GM12878 (cell line): ENCODE data around the gene SNX32. TPM values are rescaled to one million over a fixed set of nuclear protein-coding genes. Genes with fewer than 3 reads are reported as not detected.

Source experiments
- ATAC-seq: fragments of 200-7000 bp; cut with Tn5 transposase; 3 replicates; pipeline ENCODE4 v1.9.1; 2020; ENCODE audit warnings: mild to moderate bottlenecking, moderate library complexity
- BruUV-seq: library from RNA; stranded (reverse); fragments of 400-500 nt; replicated peaks from 2 replicates; lab custom pipeline; 2021; lab: Mats Ljungman, UMichigan
- CTCF ChIA-PET: fragments of 300-600 bp; sonication (Branson Sonifier 250); formaldehyde crosslinking; extraction: SDS; loops from one replicate; lab custom pipeline; 2021; ENCODE audit warnings: inconsistent platforms; lab: Yijun Ruan, JAX
- POLR2A ChIA-PET: fragments of 350-600 bp; formaldehyde crosslinking; extraction: SDS; loops from one replicate; lab custom pipeline; 2021; ENCODE audit warnings: inconsistent platforms; lab: Charles Lee
- RAD21 ChIA-PET: fragments of 300-600 bp; sonication (Branson Sonifier 250); formaldehyde crosslinking; loops from one replicate; lab custom pipeline; 2023; ENCODE audit warnings: antibody characterized with exemption; ENCODE audit not compliant: unreplicated experiment; lab: Charles Lee
- SMC1A ChIA-PET: fragments of 300-600 bp; sonication (Branson Sonifier 250); formaldehyde crosslinking; loops from one replicate; lab custom pipeline; 2023; ENCODE audit not compliant: unreplicated experiment, uncharacterized antibody; lab: Charles Lee
- DNase-seq: peaks from one replicate; pipeline ENCODE4 v3.0.0-alpha.2; 2011; ENCODE audit warnings: low read depth, low spot score
- FAIRE-seq: peaks from 3 replicates; lab custom pipeline; 2011; peaks lifted over from hg19 to GRCh38; lab: Jason Lieb, UNC
- H2AFZ ChIP-seq: 2 replicates; pipeline ENCODE4 v1.6.0; 2011; ENCODE audit warnings: low read depth, low read length, control low read depth; ENCODE audit not compliant: control insufficient read depth
- H3K27ac ChIP-seq: 2 replicates; pipeline ENCODE4 v1.5.1; 2011; ENCODE audit warnings: control low read depth; ENCODE audit not compliant: control insufficient read depth, insufficient read depth
- H3K27me3 ChIP-seq, 2 experiments: replicated peaks in 1 of 2; 2 replicates each; pipeline versions ENCODE4 v1.6.0 to v1.6.1; 2011; ENCODE audit warnings: low read length in 1 of 2; ENCODE audit not compliant: control insufficient read depth in 2 of 2, insufficient read depth in 2 of 2
- H3K36me3 ChIP-seq, 2 experiments: 2 replicates each; pipeline ENCODE4 v1.5.1; 2011; ENCODE audit warnings: low read length in 1 of 2; ENCODE audit not compliant: control insufficient read depth in 2 of 2, insufficient read depth in 2 of 2
- H3K4me1 ChIP-seq: 2 replicates; pipeline ENCODE4 v1.6.1; 2011; ENCODE audit warnings: mild to moderate bottlenecking, low read length, moderate library complexity, mixed read lengths; ENCODE audit not compliant: control insufficient read depth, insufficient read depth
- H3K4me2 ChIP-seq: 2 replicates; pipeline ENCODE4 v1.6.0; 2011; ENCODE audit warnings: control low read depth; ENCODE audit not compliant: control insufficient read depth, insufficient read depth
- H3K4me3 ChIP-seq: fragments of 200-600 bp; sonication (generic); 2 replicates; pipeline ENCODE4 v1.5.1; 2016
- H3K79me2 ChIP-seq: 2 replicates; pipeline ENCODE4 v1.6.0; 2011; ENCODE audit warnings: low read length; ENCODE audit not compliant: control insufficient read depth, insufficient read depth
- H3K9ac ChIP-seq: 2 replicates; pipeline ENCODE4 v1.8.0; 2011; ENCODE audit warnings: low read length, control low read depth, mixed read lengths; ENCODE audit not compliant: control insufficient read depth, insufficient read depth
- H3K9me3 ChIP-seq: replicated peaks from 3 replicates; pipeline ENCODE4 v1.5.1; 2011; ENCODE audit warnings: mild to moderate bottlenecking, low read length; ENCODE audit not compliant: control insufficient read depth, insufficient read depth
- H4K20me1 ChIP-seq: 2 replicates; pipeline ENCODE4 v1.6.0; 2011; ENCODE audit not compliant: control insufficient read depth, insufficient read depth
- NFIC ChIP-seq: IDR thresholded peaks from 2 replicates; pipeline ENCODE4 v1.6.1; 2012; ENCODE audit warnings: low read depth, mild to moderate bottlenecking, inconsistent platforms, low read length, moderate library complexity
- ZBED1 ChIP-seq: IDR thresholded peaks from 2 replicates; pipeline ENCODE4 v1.6.1; 2016; ENCODE audit warnings: borderline replicate concordance
- WGBS: methylation state at CpG from one replicate; pipeline ENCODE4 v1.1.6; 2016; ENCODE audit warnings: low lambda C conversion rate; ENCODE audit not compliant: insufficient replicate concordance, insufficient coverage; ENCODE audit errors: missing lambda C conversion rate; 5-methylcytosine and 5-hydroxymethylcytosine counted together
- in situ Hi-C: fragments of 300-500 bp; cut with MboI; formaldehyde crosslinking; loops from 9 replicates; pipeline ENCODE4 v1.14.3; 2018; ENCODE audit warnings: mixed read lengths
- intact Hi-C: fragments of 100-400 bp; cut with micrococcal nuclease; formaldehyde crosslinking; loops from one replicate; pipeline ENCODE4 v1.14.2; 2022; ENCODE audit not compliant: unreplicated experiment
- polyA plus RNA-seq, 11 experiments: library from polyadenylated mRNA; depleted of rRNA in 4 of 11; unstranded in 6 of 11; stranded (reverse) in 5 of 11; fragments of >200 nt; fragmentation: Nextera tagmentation in 4 of 11; fragmentation: Illumina TruSeq in 1 of 11; extraction: Ambion mirVana in 4 of 11; extraction: Trizol in 1 of 11; gene quantifications; 1 replicate in 1 of 11; 2 replicates in 10 of 11; pipeline versions ENCODE4 v1.2.1 to v1.2.3, GENCODE V29; 2011 to 2016; ENCODE audit warnings: inconsistent platforms in 2 of 11, missing spikeins in 2 of 11, low read depth in 1 of 11
- total RNA-seq, 4 experiments: library from RNA; depleted of rRNA in 3 of 4; stranded (reverse); fragments of >200 nt in 3 of 4; fragmentation: Illumina TruSeq in 1 of 4; extraction: Trizol in 1 of 4; gene quantifications; 2 replicates each; pipeline versions ENCODE4 v1.2.1 to v1.2.3, GENCODE V29; 2013 to 2021

Gene SNX32
- total and polyA plus RNA-seq, 10 of the 15 experiments (the other 5 are each of a cell fraction or from before 2014, with no cell fraction given) = 0.04 to 1.5 (median 0.11) TPM; not detected in 1

- peaks cover 9% of the 10 kb centered on the region for H3K79me2 ChIP-seq
- CTCF ChIA-PET = no interaction called here
- no peaks in the 10 kb centered on the region for H3K4me1 ChIP-seq
- in situ Hi-C loops = no loop called here
- no peaks in the 10 kb centered on the region for H3K36me3 ChIP-seq
- no peaks in the 10 kb centered on the region; a peak in 1 of 4 replicates for H3K27me3 ChIP-seq
- no peak overlapping the region for H3K9ac ChIP-seq
- intact Hi-C loops = no loop called here
- H3K9me3 ChIP-seq = no peaks in the 10 kb centered on the region
- H3K4me3 ChIP-seq = no peak overlapping the region
- WGBS = 22% methylated on average over 5 of the region's 5 CpGs
- H2AFZ ChIP-seq = no peak overlapping the region
- H4K20me1 ChIP-seq = no peaks in the 10 kb centered on the region
- no peak for DNase-seq
- TF ChIP-seq ZBED1 = no peak
- no peak for TF ChIP-seq NFIC
- TF ChIP-seq, all 136 proteins: peak for 0
- FAIRE-seq = no peak
- RAD21 ChIA-PET = no interaction called here
- Histone ChIP-seq H3K27ac (no peak overlapping the region), H3K4me2 (no peak overlapping the region)
- no TSS peak for BruUV-seq
- no peak for ATAC-seq
- SMC1A ChIA-PET = interaction anchor here (0.6 to 5.6 kb wide), 2 partner anchors 10 to 14 kb away, joined by 3 to 47 read pairs; partner anchors contain the start of genes CCDC85B and FIBP
- POLR2A ChIA-PET = interaction anchor here (2.4 to 4.9 kb wide), 2 partner anchors 12 to 18 kb away, joined by 5 to 67 read pairs; partner anchors contain the start of genes CCDC85B and FIBP
Measured at GRCh38 chr11:65903068-65903481, 69.3 kb downstream of the SNX32 start.

Other genes with a start within 250 kb of the SNX32 start
Only the 7 nearest of the 27 such genes appear.
- 7.0 and 9.1 TPM in 2 replicates for gene AP5B1, start 53.0 kb upstream of the SNX32 start, total RNA-seq (2014; rRNA removed)
- gene AP5B1, start 53.0 kb upstream of the SNX32 start, total RNA-seq (2014; rRNA removed; fragmentation: Illumina TruSeq; extraction: Trizol) = 2.3 and 2.7 TPM in 2 replicates
- 12.2 and 13.1 TPM in 2 replicates for gene AP5B1, start 53.0 kb upstream of the SNX32 start, total RNA-seq (2021)
- gene AP5B1, start 53.0 kb upstream of the SNX32 start, polyA plus RNA-seq (2011; rRNA removed) = 3.0 and 4.7 TPM in 2 replicates
- gene AP5B1, start 53.0 kb upstream of the SNX32 start, polyA plus RNA-seq (2014; fragmentation: Illumina TruSeq; extraction: Trizol) = 1.4 and 1.9 TPM in 2 replicates
- gene AP5B1, start 53.0 kb upstream of the SNX32 start, polyA plus RNA-seq (2014; fragmentation: Nextera tagmentation; extraction: Ambion mirVana) = under 1 TPM; 0.47 to 0.55 TPM
- gene AP5B1, start 53.0 kb upstream of the SNX32 start, polyA plus RNA-seq (2014; rRNA removed) = 7.6 and 8.2 TPM in 2 replicates
- gene AP5B1, start 53.0 kb upstream of the SNX32 start, polyA plus RNA-seq (2016; fragmentation: Nextera tagmentation; extraction: Ambion mirVana) = 1 to 10 TPM; 4.9 to 8.5 TPM
- 0.11 TPM in 1 of 2 replicates, not detected in the other for gene OVOL1, start 46.9 kb upstream of the SNX32 start, total RNA-seq (2014; rRNA removed)
- gene OVOL1, start 46.9 kb upstream of the SNX32 start, total RNA-seq (2014; rRNA removed; fragmentation: Illumina TruSeq; extraction: Trizol) = 0.04 TPM in 1 of 2 replicates, not detected in the other
- gene OVOL1, start 46.9 kb upstream of the SNX32 start, total RNA-seq (2021) = not detected in 2 replicates
- gene OVOL1, start 46.9 kb upstream of the SNX32 start, polyA plus RNA-seq (2011; rRNA removed) = 0.48 and 0.96 TPM in 2 replicates
- not detected in 2 replicates for gene OVOL1, start 46.9 kb upstream of the SNX32 start, polyA plus RNA-seq (2014; fragmentation: Illumina TruSeq; extraction: Trizol)
- not detected for gene OVOL1, start 46.9 kb upstream of the SNX32 start, polyA plus RNA-seq (2014; fragmentation: Nextera tagmentation; extraction: Ambion mirVana)
- 0.04 and 0.09 TPM in 2 replicates for gene OVOL1, start 46.9 kb upstream of the SNX32 start, polyA plus RNA-seq (2014; rRNA removed)
- not detected for gene OVOL1, start 46.9 kb upstream of the SNX32 start, polyA plus RNA-seq (2016; fragmentation: Nextera tagmentation; extraction: Ambion mirVana)
- gene CFL1, start 24.2 kb downstream of the SNX32 start, total RNA-seq (2014; rRNA removed) = 1,600 and 1,643 TPM in 2 replicates
- gene CFL1, start 24.2 kb downstream of the SNX32 start, total RNA-seq (2014; rRNA removed; fragmentation: Illumina TruSeq; extraction: Trizol) = 1,098 and 1,149 TPM in 2 replicates
- gene CFL1, start 24.2 kb downstream of the SNX32 start, total RNA-seq (2021) = 1,426 and 1,431 TPM in 2 replicates
- gene CFL1, start 24.2 kb downstream of the SNX32 start, polyA plus RNA-seq (2011; rRNA removed) = 575 and 895 TPM in 2 replicates
- gene CFL1, start 24.2 kb downstream of the SNX32 start, polyA plus RNA-seq (2014; fragmentation: Illumina TruSeq; extraction: Trizol) = 1,149 and 1,571 TPM in 2 replicates
- 100 to 1,000 TPM; 164 to 462 TPM for gene CFL1, start 24.2 kb downstream of the SNX32 start, polyA plus RNA-seq (2014; fragmentation: Nextera tagmentation; extraction: Ambion mirVana)
- 1,518 and 1,569 TPM in 2 replicates for gene CFL1, start 24.2 kb downstream of the SNX32 start, polyA plus RNA-seq (2014; rRNA removed)
- 1,000 to 10,000 TPM; 2,798 to 2,994 TPM for gene CFL1, start 24.2 kb downstream of the SNX32 start, polyA plus RNA-seq (2016; fragmentation: Nextera tagmentation; extraction: Ambion mirVana)
- gene MUS81, start 26.5 kb downstream of the SNX32 start, total RNA-seq (2014; rRNA removed) = 59.1 and 67.7 TPM in 2 replicates
- 32.4 and 33.0 TPM in 2 replicates for gene MUS81, start 26.5 kb downstream of the SNX32 start, total RNA-seq (2014; rRNA removed; fragmentation: Illumina TruSeq; extraction: Trizol)
- gene MUS81, start 26.5 kb downstream of the SNX32 start, total RNA-seq (2021) = 68.5 and 76.1 TPM in 2 replicates
- gene MUS81, start 26.5 kb downstream of the SNX32 start, polyA plus RNA-seq (2011; rRNA removed) = 28.8 and 39.3 TPM in 2 replicates
- gene MUS81, start 26.5 kb downstream of the SNX32 start, polyA plus RNA-seq (2014; fragmentation: Illumina TruSeq; extraction: Trizol) = 10.7 and 31.9 TPM in 2 replicates
- gene MUS81, start 26.5 kb downstream of the SNX32 start, polyA plus RNA-seq (2014; fragmentation: Nextera tagmentation; extraction: Ambion mirVana) = 10 to 100 TPM; 11.8 to 22.9 TPM
- 70.7 and 81.2 TPM in 2 replicates for gene MUS81, start 26.5 kb downstream of the SNX32 start, polyA plus RNA-seq (2014; rRNA removed)
- 10 to 100 TPM; 57.6 to 65.1 TPM for gene MUS81, start 26.5 kb downstream of the SNX32 start, polyA plus RNA-seq (2016; fragmentation: Nextera tagmentation; extraction: Ambion mirVana)
- 2.3 and 2.6 TPM in 2 replicates for gene EFEMP2, start 38.8 kb downstream of the SNX32 start, total RNA-seq (2014; rRNA removed)
- gene EFEMP2, start 38.8 kb downstream of the SNX32 start, total RNA-seq (2014; rRNA removed; fragmentation: Illumina TruSeq; extraction: Trizol) = 0.94 and 1.7 TPM in 2 replicates
- 2.3 and 2.4 TPM in 2 replicates for gene EFEMP2, start 38.8 kb downstream of the SNX32 start, total RNA-seq (2021)
- gene EFEMP2, start 38.8 kb downstream of the SNX32 start, polyA plus RNA-seq (2011; rRNA removed) = 8.5 and 13.2 TPM in 2 replicates
- 0.96 and 1.3 TPM in 2 replicates for gene EFEMP2, start 38.8 kb downstream of the SNX32 start, polyA plus RNA-seq (2014; fragmentation: Illumina TruSeq; extraction: Trizol)
- gene EFEMP2, start 38.8 kb downstream of the SNX32 start, polyA plus RNA-seq (2014; fragmentation: Nextera tagmentation; extraction: Ambion mirVana) = under 1 TPM in 1 of 2 experiments, not detected in 1; 0.24 TPM
- 3.0 and 3.5 TPM in 2 replicates for gene EFEMP2, start 38.8 kb downstream of the SNX32 start, polyA plus RNA-seq (2014; rRNA removed)
- 1 to 10 TPM in 1 of 2 experiments, under 1 TPM in 1; 0.70 to 1.3 TPM for gene EFEMP2, start 38.8 kb downstream of the SNX32 start, polyA plus RNA-seq (2016; fragmentation: Nextera tagmentation; extraction: Ambion mirVana)
- 1.4 and 2.9 TPM in 2 replicates for gene CTSW, start 45.9 kb downstream of the SNX32 start, total RNA-seq (2014; rRNA removed)
- 1.5 and 1.7 TPM in 2 replicates for gene CTSW, start 45.9 kb downstream of the SNX32 start, total RNA-seq (2014; rRNA removed; fragmentation: Illumina TruSeq; extraction: Trizol)
- gene CTSW, start 45.9 kb downstream of the SNX32 start, total RNA-seq (2021) = 1.5 and 1.9 TPM in 2 replicates
- 7.0 and 12.0 TPM in 2 replicates for gene CTSW, start 45.9 kb downstream of the SNX32 start, polyA plus RNA-seq (2011; rRNA removed)
- 0.43 and 1.7 TPM in 2 replicates for gene CTSW, start 45.9 kb downstream of the SNX32 start, polyA plus RNA-seq (2014; fragmentation: Illumina TruSeq; extraction: Trizol)
- gene CTSW, start 45.9 kb downstream of the SNX32 start, polyA plus RNA-seq (2014; fragmentation: Nextera tagmentation; extraction: Ambion mirVana) = 1 to 10 TPM in 1 of 2 experiments, under 1 TPM in 1; 0.53 to 1.6 TPM
- gene CTSW, start 45.9 kb downstream of the SNX32 start, polyA plus RNA-seq (2014; rRNA removed) = 1.7 and 3.3 TPM in 2 replicates
- 1 to 10 TPM in 1 of 2 experiments, under 1 TPM in 1; 0.92 to 1.1 TPM for gene CTSW, start 45.9 kb downstream of the SNX32 start, polyA plus RNA-seq (2016; fragmentation: Nextera tagmentation; extraction: Ambion mirVana)
- 144 and 155 TPM in 2 replicates for gene FIBP, start 54.5 kb downstream of the SNX32 start, total RNA-seq (2014; rRNA removed)
- 78.4 and 82.8 TPM in 2 replicates for gene FIBP, start 54.5 kb downstream of the SNX32 start, total RNA-seq (2014; rRNA removed; fragmentation: Illumina TruSeq; extraction: Trizol)
- 100.0 and 103 TPM in 2 replicates for gene FIBP, start 54.5 kb downstream of the SNX32 start, total RNA-seq (2021)
- gene FIBP, start 54.5 kb downstream of the SNX32 start, polyA plus RNA-seq (2011; rRNA removed) = 79.6 and 89.1 TPM in 2 replicates
- 59.8 and 78.7 TPM in 2 replicates for gene FIBP, start 54.5 kb downstream of the SNX32 start, polyA plus RNA-seq (2014; fragmentation: Illumina TruSeq; extraction: Trizol)
- gene FIBP, start 54.5 kb downstream of the SNX32 start, polyA plus RNA-seq (2014; fragmentation: Nextera tagmentation; extraction: Ambion mirVana) = 10 to 100 TPM; 65.1 to 80.7 TPM
- gene FIBP, start 54.5 kb downstream of the SNX32 start, polyA plus RNA-seq (2014; rRNA removed) = 169 and 197 TPM in 2 replicates
- gene FIBP, start 54.5 kb downstream of the SNX32 start, polyA plus RNA-seq (2016; fragmentation: Nextera tagmentation; extraction: Ambion mirVana) = 100 to 1,000 TPM; 176 to 182 TPM